ENCODE measurements around the gene CBFA2T2.

GRCh38 chr20:33681728-33682353 lies 191.9 kb downstream of the CBFA2T2 start:
- TF ChIP-seq CTCF (optimal IDR thresholded peaks at IDR 0.05 in 1 of 3, IDR thresholded peaks at IDR 0.05 in 1 of 3, conservative IDR thresholded peaks at IDR 0.05 in 1 of 3; ENCODE audit: extremely low read depth in 1 of 3, insufficient read depth in 2 of 3, low read length in 3 of 3) (no peak), EZH2 (IDR thresholded peaks at IDR 0.05; ENCODE audit: low read length) (no peak)

Data from keratinocyte (primary cell).